HG03378 (cell line): ENCODE data around the gene TTC32.

Experiments
- ATAC-seq: cut with Tn5 transposase; IDR thresholded peaks from one replicate; pipeline ENCODE4 v1.9.1; 2021; ENCODE audit warnings: mild to moderate bottlenecking, moderate library complexity; ENCODE audit not compliant: unreplicated experiment

TTC32 gene

DNA sequence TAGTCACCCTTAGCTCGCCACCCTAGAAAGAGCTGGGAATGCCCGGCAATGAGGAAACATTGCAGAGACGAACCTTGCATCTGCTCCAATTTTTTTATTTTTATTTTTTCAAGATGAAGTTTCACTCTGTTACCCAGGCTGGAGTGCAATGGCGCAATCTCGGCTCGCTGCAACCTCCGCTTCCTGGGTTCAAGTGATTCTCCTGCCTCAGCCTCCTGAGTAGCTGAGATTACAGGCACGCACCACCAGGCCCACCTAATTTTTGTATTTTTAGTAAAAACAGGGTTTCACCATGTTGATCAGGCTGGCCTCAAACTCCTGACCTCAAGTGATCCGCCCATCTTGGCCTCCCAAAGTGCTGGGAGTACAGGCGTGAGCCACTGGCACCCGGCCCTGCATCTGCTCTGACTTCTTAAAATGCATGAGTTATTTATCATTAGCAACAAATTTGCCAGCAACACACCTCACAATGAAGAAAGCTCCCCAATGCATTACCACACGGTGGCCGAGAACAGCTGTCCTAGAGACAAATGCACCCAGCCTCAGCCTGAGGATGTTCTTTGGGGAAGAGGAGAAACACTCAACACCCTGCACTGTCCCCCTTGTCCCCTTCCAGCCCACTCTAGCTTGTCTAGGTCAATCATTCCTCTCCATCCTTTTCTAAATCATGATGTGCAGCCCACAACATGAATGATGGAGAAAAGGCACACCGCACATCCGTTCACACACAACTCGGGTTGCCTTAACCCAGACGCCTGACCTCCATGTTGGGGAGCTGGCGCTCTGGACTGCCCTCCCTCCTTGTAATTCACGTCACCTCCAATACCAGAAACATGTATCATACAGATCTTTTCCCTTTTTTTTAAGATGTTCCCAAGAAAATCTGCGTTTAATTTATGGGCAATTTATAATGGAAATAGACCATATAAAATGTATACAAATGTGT lies 46.9 kb downstream of the TTC32 start:
- ATAC-seq: no peak

GRCh38 chr2:19851116-19851695 lies 50.6 kb downstream of the TTC32 start:
- no peak for ATAC-seq

DNA sequence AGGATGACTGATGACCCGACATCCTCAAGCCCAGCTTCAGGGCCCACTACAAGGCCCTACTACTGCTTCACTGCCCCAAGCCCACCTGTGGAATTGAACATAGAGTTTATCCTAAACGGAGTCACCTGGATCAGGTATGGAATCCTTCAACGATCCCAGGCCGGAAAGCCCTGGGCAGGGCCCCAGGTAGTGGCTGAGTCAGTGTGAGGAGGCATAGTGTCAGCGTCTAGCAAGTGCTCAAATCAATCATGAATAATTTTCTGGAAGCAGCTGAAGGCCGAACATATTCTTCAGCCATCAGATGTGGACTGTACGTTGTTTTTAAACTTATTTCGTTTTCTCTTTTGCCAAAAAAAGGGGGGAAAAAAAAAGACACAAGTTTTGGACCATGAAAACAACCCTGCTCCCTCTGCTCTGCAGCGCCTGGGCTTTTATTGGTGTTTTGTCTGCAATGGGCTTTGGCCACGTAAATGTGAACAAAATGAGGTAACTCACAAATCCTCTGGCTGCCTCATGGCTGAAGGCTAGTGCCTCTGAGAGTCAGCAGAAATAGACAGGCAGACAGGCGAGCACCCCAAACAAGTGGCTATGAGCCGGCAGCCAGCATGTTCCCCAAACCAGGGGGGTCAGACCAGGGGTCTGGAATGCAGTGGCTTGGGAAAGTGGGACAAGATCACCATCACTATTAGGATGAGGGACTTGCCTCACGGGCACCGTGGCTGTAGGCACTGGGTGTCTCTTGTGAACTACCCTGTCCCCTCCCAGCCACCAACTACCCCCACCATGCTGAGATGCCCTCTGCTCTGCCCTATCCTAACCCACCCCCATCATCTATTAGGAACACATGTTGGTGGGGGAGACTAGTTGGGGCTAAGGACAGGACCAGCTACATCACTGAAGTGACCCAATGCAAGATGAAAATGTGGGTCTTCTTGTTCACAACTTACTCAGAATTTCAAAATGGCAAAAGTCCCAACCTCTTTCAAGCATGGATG lies 51.4 kb downstream of the TTC32 start:
- ATAC-seq: no peak

DNA sequence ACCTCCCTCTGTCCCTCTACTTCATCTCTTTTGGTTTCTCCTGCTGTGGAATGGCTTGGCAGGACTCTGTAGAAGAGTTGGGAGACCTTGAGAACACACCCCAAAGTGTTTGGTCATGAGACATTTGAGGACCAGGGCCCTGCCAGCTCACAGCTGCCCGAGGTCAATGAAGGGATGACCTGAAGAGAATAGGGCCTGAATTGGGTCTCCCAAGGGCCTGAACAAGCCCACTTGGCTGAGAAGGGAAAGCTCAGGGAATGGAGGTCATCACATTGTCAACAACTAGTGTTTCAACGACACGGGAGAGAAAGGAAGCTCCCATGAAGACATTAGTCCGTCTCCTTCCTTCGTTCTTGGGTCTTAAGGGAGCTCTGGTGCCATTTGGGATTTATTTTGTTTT lies 52.8 kb downstream of the TTC32 start:
- ATAC-seq: no peak

- no peak for ATAC-seq
These were observed 53.6 kb downstream of the TTC32 start for GRCh38 chr2:19848029-19848750.

- ATAC-seq: no peak
These were observed 54.3 kb downstream of the TTC32 start for GRCh38 chr2:19847486-19847885.
